PFSK-1 (cell line): Measurements from ENCODE around the gene REG1A.

ENCODE experiments used
- FOXP2 ChIP-seq: optimal IDR thresholded peaks from 2 replicates; pipeline ENCODE3; 2011; ENCODE audit warnings: borderline replicate concordance, control low read depth, inconsistent platforms; ENCODE audit not compliant: insufficient read depth; ENCODE audit errors: extremely low read length, extremely low read depth
- POLR2AphosphoS5 ChIP-seq: IDR thresholded peaks from 2 replicates; pipeline ENCODE4 v1.6.1; 2012; ENCODE audit warnings: low read depth, mild to moderate bottlenecking, control low read depth, low read length, moderate library complexity
- REST ChIP-seq, 2 experiments: IDR thresholded peaks; 2 replicates each; pipeline versions ENCODE4 v1.6.1 to v1.8.0; 2011 to 2012; ENCODE audit warnings: low read depth in 2 of 2, low read length in 2 of 2, control low read depth in 1 of 2, inconsistent platforms in 1 of 2, mild to moderate bottlenecking in 1 of 2, moderate library complexity in 1 of 2; ENCODE audit not compliant: insufficient read depth in 1 of 2
- SIN3A ChIP-seq: IDR thresholded peaks from 2 replicates; pipeline ENCODE4 v1.6.1; 2012; ENCODE audit warnings: mild to moderate bottlenecking, low read length, moderate library complexity, borderline replicate concordance; ENCODE audit not compliant: insufficient read depth
- TAF1 ChIP-seq: IDR thresholded peaks from 2 replicates; pipeline ENCODE4 v1.6.1; 2012; ENCODE audit warnings: low read length, control low read depth, borderline replicate concordance; ENCODE audit not compliant: insufficient read depth

REG1A gene

GRCh38 chr2:79131687-79132086, 11.4 kb downstream of the REG1A start:
- TF ChIP-seq POLR2AphosphoS5 (no peak), FOXP2 (no peak), REST (IDR thresholded peaks at IDR 0.05; ENCODE audit: insufficient read depth in 1 of 2, low read depth in 2 of 2, low read length in 2 of 2) (no peak), TAF1 (no peak), SIN3A (no peak)

- no peak for TF ChIP-seq SIN3A
- no peak for TF ChIP-seq FOXP2
- TF ChIP-seq POLR2AphosphoS5 = no peak
- no peak for TF ChIP-seq TAF1
- no peak for TF ChIP-seq REST (IDR thresholded peaks at IDR 0.05; ENCODE audit: insufficient read depth in 1 of 2, low read depth in 2 of 2, low read length in 2 of 2)
Measured at GRCh38 chr2:79138385-79138784, 18.1 kb downstream of the REG1A start.

GRCh38 chr2:79139423-79139822, 19.1 kb downstream of the REG1A start:
- no peak for TF ChIP-seq SIN3A

GRCh38 chr2:79155826-79156476, 35.7 kb downstream of the REG1A start:
- TF ChIP-seq SIN3A (no peak), TAF1 (no peak), FOXP2 (no peak), POLR2AphosphoS5 (no peak), REST (IDR thresholded peaks at IDR 0.05; ENCODE audit: insufficient read depth in 1 of 2, low read depth in 2 of 2, low read length in 2 of 2) (no peak)

GRCh38 chr2:79159030-79159429, 38.7 kb downstream of the REG1A start:
- TF ChIP-seq SIN3A (no peak), POLR2AphosphoS5 (no peak), TAF1 (no peak)

- TF ChIP-seq TAF1 = no peak
Measured at GRCh38 chr2:79159653-79160052, 39.4 kb downstream of the REG1A start, which contains the start of gene REG3A. REG3A (minus strand) TSS chr2:79159753; CDS start chr2:79159405, 348 bp downstream.

GRCh38 chr2:79162132-79162531, 41.8 kb downstream of the REG1A start:
- no peak for TF ChIP-seq POLR2AphosphoS5
- TF ChIP-seq TAF1 = no peak
- no peak for TF ChIP-seq SIN3A
- TF ChIP-seq FOXP2 = no peak
- TF ChIP-seq REST (IDR thresholded peaks at IDR 0.05; ENCODE audit: insufficient read depth in 1 of 2, low read depth in 2 of 2, low read length in 2 of 2) = no peak
